SU-DHL-6 (cell line): ENCODE data around the gene PRR5.

ENCODE experiments used
- H2AFZ ChIP-seq: fragments of 200-600 bp; sonication (generic); 2 replicates; pipeline ENCODE4 v1.6.1; 2014; ENCODE audit warnings: low read depth, mild to moderate bottlenecking, moderate library complexity, mixed read lengths, antibody characterized with exemption, low read length; ENCODE audit not compliant: severe bottlenecking
- H3F3A ChIP-seq: fragments of 200-600 bp; shearing (Covaris generic); 2 replicates; pipeline ENCODE4 v1.6.0; 2016; ENCODE audit warnings: antibody characterized with exemption, mild to moderate bottlenecking; ENCODE audit not compliant: insufficient read depth
- H3K27ac ChIP-seq: fragments of 200-600 bp; sonication (generic); 2 replicates; pipeline ENCODE4 v1.5.1; 2016; ENCODE audit warnings: low read depth, mild to moderate bottlenecking, low read length, moderate library complexity, mixed read lengths
- H3K27me3 ChIP-seq: fragments of 200-600 bp; sonication (generic), shearing (Covaris generic); 2 replicates; pipeline ENCODE4 v1.6.0; 2014; ENCODE audit warnings: mild to moderate bottlenecking, low read length
- H3K36me3 ChIP-seq: fragments of 200-600 bp; sonication (generic); 2 replicates; pipeline ENCODE4 v1.6.1; 2014; ENCODE audit warnings: mild to moderate bottlenecking, low read length, mixed read lengths
- H3K4me2 ChIP-seq: fragments of 300-600, 200-600 bp; shearing (Covaris generic), sonication (generic); 2 replicates; pipeline ENCODE4 v1.6.0; 2014; ENCODE audit warnings: low read length, low read depth, mild to moderate bottlenecking; ENCODE audit not compliant: poor library complexity, severe bottlenecking
- H3K4me3 ChIP-seq: fragments of 200-600 bp; sonication (generic); 2 replicates; pipeline ENCODE4 v1.5.1; 2014; ENCODE audit warnings: antibody characterized with exemption, low read length, mild to moderate bottlenecking, mixed read lengths; ENCODE audit not compliant: insufficient read depth, poor library complexity, severe bottlenecking
- H3K79me2 ChIP-seq: fragments of 200-600 bp; sonication (generic); 2 replicates; pipeline ENCODE4 v1.6.1; 2014; ENCODE audit warnings: mild to moderate bottlenecking, low read length, moderate library complexity; ENCODE audit not compliant: insufficient read depth
- H3K9ac ChIP-seq: fragments of 200-600 bp; sonication (generic); 2 replicates; pipeline ENCODE4 v1.7.0; 2014; ENCODE audit warnings: mild to moderate bottlenecking, low read length
- H3K9me2 ChIP-seq: fragments of 200-600 bp; sonication (generic); replicated peaks from 2 replicates; pipeline ENCODE4 v1.6.1; 2014; ENCODE audit warnings: low read length; ENCODE audit not compliant: insufficient read depth
- H3K9me3 ChIP-seq: fragments of 200-600 bp; sonication (generic); 2 replicates; pipeline ENCODE4 v1.6.1; 2014; ENCODE audit warnings: low read length, mixed read lengths; ENCODE audit not compliant: insufficient read depth
- H4K20me1 ChIP-seq: fragments of 200-600 bp; sonication (generic); 2 replicates; pipeline ENCODE4 v1.6.1; 2014; ENCODE audit warnings: low read depth, mild to moderate bottlenecking, antibody characterized with exemption, low read length, moderate library complexity, mixed read lengths
- EZH2phosphoT487 ChIP-seq: fragments of 200-600 bp; sonication (generic), shearing (Covaris generic); conservative IDR thresholded peaks from 2 replicates; pipeline ENCODE4 v1.6.1; 2018; ENCODE audit warnings: mild to moderate bottlenecking, antibody characterized with exemption, low read length, moderate library complexity, mixed read lengths
- TF ChIP-seq, protein P1 (sequence below): fragments of 200-600 bp; sonication (generic); IDR thresholded peaks from one replicate; pipeline ENCODE4 v1.5.1; 2017; ENCODE audit warnings: antibody characterized with exemption, mild to moderate bottlenecking, low read length, moderate library complexity; ENCODE audit not compliant: insufficient read depth, poor library complexity, severe bottlenecking

Gene PRR5

DNA sequence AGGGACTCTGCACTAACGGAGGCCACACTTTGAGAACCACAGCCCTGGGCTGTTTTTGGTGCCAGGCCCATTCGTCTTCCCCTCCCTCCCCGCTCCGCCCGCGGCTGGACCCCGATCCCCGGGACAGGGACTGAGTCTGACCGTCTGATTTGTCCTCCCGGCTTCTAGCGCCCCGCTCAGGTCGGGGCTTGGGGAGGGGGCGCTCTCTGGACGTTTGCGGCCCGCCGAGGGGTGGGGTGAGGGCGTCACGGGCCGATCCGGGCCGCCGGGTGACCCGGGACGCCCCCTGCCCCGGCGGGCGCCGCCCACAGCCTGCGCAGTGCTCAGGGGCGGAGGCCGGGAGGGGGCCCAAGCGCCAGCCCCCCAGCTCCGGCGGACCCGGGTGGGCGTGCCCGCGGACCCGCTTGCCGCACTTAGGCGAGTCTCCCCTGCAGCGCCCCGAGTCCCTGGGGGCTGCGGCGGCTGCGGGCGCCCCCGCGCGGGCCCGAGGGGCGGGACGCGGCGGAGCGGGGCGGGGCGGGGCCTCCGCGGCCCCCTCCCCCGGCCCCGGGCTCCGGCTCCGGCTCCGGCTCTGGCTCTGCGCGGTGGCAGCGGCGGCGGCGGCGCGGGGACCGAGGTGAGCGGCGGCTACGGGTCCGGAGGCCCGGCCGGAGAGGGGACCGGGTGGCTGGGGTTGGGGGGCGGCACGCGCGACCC is 33.7 kb upstream of the PRR5 start:
- Histone ChIP-seq H3K36me3 (no peaks in the 10 kb centered on the region), H3K4me2 (no peak overlapping the region), H3K27me3 (no peaks in the 10 kb centered on the region), H4K20me1 (no peaks in the 10 kb centered on the region), H3K9me3 (no peaks in the 10 kb centered on the region), H3K9me2 (no peaks in the 10 kb centered on the region), H3K4me3 (no peak overlapping the region), H3K27ac (no peak overlapping the region), H3K9ac (no peak overlapping the region), H3F3A (no peaks in the 10 kb centered on the region), H3K79me2 (no peaks in the 10 kb centered on the region), H2AFZ (no peak overlapping the region)
- TF ChIP-seq, protein P1, sequence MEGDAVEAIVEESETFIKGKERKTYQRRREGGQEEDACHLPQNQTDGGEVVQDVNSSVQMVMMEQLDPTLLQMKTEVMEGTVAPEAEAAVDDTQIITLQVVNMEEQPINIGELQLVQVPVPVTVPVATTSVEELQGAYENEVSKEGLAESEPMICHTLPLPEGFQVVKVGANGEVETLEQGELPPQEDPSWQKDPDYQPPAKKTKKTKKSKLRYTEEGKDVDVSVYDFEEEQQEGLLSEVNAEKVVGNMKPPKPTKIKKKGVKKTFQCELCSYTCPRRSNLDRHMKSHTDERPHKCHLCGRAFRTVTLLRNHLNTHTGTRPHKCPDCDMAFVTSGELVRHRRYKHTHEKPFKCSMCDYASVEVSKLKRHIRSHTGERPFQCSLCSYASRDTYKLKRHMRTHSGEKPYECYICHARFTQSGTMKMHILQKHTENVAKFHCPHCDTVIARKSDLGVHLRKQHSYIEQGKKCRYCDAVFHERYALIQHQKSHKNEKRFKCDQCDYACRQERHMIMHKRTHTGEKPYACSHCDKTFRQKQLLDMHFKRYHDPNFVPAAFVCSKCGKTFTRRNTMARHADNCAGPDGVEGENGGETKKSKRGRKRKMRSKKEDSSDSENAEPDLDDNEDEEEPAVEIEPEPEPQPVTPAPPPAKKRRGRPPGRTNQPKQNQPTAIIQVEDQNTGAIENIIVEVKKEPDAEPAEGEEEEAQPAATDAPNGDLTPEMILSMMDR, result no peak
- TF ChIP-seq EZH2phosphoT487, result no peak

DNA sequence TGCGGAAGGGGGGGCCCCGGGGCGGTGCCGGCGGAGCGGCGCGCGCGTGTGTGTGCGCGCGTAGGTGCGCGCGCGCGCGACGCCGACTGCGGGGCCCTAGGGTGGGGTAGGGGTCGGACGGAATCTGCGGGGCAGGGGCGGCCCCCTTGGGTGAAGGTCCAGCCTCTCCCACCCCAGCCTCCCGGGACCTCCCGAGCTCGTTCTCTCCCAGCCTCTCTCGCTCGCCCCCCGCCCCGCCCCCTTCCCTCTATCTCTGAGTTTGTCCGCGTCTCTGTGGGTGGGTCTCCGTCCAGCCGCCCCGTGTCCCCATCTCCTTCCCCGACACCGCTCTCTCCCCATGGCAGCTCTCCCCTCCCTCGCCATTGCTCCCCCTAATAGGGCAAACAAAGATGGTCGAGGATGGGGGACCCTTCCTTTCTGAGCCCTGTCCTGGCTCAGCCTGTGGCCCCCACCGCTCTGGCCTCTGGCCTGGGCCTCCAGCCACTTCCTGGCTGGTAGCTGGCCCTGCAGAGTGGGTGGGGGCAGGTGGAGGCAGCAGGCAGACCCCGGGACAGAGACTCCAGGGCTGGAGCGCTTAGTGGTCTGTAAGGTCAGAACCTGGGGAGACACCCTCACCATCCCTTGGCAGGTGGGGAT is 33.0 kb upstream of the PRR5 start:
- H3K9ac ChIP-seq, result no peak overlapping the region
- no peaks in the 10 kb centered on the region for H3K27me3 ChIP-seq
- H3F3A ChIP-seq, result no peaks in the 10 kb centered on the region
- no peaks in the 10 kb centered on the region for H3K9me3 ChIP-seq
- no peaks in the 10 kb centered on the region for H4K20me1 ChIP-seq
- no peaks in the 10 kb centered on the region for H3K79me2 ChIP-seq
- no peak overlapping the region for H3K27ac ChIP-seq
- H3K4me2 ChIP-seq, result no peak overlapping the region
- H3K36me3 ChIP-seq, result no peaks in the 10 kb centered on the region
- TF ChIP-seq, protein P1, result no peak
- no peak for TF ChIP-seq EZH2phosphoT487
- H3K4me3 ChIP-seq, result no peak overlapping the region
- H3K9me2 ChIP-seq, result no peaks in the 10 kb centered on the region
- no peak overlapping the region for H2AFZ ChIP-seq

DNA sequence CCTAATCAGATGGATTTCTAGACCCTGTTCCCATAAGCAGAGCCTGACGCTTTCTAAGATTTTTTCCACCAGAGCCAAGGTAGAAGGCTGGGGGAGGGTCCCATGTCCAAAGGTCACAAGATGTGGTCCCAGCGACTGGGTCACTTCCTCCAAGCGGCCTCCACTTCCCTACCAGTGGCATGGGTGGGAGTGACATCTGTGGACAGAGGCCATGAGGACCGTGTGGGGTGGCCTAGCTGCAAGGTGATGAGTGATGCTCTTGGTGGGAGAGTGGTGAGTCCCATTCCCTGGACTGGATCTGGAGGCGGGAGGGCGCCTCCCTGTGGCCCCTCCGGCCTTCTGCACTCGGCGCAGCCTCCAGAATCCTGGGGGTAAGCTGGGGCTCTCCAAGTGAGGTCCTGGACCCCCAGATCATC is 32.4 kb upstream of the PRR5 start:
- Histone ChIP-seq H3K4me3 (no peak overlapping the region), H3F3A (no peaks in the 10 kb centered on the region), H3K27ac (no peak overlapping the region), H3K9me2 (no peaks in the 10 kb centered on the region), H2AFZ (no peak overlapping the region), H3K4me2 (no peak overlapping the region), H3K9ac (no peak overlapping the region), H3K27me3 (no peaks in the 10 kb centered on the region), H4K20me1 (no peaks in the 10 kb centered on the region), H3K36me3 (no peaks in the 10 kb centered on the region), H3K9me3 (no peaks in the 10 kb centered on the region), H3K79me2 (no peaks in the 10 kb centered on the region)
- TF ChIP-seq, protein P1, result no peak
- TF ChIP-seq EZH2phosphoT487, result no peak
